GM21367 (cell line): ENCODE measurements around the gene IGSF9.

ENCODE experiments used
- ATAC-seq: cut with Tn5 transposase; IDR thresholded peaks from one replicate; pipeline ENCODE4 v1.9.1; 2021; ENCODE audit not compliant: unreplicated experiment

The IGSF9 gene

DNA sequence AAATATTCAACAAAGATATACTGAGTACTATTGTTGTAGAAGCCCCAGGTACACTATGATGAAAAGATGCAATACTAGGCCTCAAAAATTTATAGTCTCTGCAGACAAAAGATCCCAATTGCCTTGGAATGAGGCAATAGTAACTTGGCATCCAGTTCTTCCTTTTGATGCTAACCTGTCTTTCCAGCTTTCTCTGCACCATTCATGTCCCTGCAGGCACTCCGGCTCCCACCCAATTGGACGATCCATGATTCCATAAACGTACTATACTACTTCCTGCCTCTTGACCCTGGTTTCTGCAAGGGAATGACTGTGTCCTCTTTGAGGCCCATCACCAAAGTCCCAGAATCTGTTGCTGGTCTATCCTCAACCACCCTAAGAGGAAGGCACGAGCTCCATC is 12.1 kb downstream of the IGSF9 start:
- no peak for ATAC-seq

DNA sequence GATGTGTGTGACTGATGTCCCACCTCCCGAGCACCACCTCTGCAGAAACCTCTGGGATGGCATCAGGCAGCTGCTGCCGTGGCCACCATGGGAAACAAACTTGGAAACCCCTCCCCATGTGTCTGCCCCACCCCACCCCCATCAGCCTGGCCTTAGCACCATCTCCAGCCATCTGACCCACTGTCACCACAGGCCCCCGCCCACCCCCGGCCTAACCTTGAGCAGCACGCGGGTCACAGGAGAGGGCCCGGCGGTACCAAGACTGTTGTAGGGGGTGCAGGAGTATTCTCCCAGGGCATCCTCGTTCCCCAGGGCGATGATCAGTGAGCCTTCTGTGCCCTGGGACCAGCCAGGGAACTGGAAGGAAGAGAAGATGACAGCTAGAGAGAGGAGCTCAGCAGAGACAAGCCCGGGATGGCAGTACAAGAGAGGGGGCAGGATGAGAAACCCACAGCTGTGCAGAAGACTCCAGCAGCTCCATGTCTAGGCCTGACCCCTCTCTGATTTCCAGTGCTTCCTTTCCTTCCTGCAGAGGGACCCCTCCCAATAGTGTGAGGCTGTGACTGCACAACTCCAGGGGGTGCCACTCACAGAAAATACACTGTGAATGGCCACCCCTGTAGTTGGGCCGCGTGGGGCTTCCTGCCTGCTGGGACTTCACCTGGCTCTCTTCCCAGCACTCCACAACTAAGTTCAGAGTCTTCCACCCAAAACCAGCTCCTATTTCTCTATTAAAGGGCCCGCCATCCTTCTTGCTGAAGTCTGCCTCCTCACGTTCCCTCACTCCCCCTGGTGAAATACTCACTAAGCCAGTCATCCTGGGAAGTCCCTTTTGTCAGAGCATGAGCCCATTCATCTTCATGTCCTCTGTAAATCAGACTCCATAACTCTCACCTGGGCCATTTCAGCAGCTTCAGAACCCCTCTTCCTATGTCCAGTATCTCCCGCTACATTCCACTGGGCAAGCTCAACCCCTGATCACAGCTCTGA is 12.8 kb downstream of the IGSF9 start:
- ATAC-seq = no peak

DNA sequence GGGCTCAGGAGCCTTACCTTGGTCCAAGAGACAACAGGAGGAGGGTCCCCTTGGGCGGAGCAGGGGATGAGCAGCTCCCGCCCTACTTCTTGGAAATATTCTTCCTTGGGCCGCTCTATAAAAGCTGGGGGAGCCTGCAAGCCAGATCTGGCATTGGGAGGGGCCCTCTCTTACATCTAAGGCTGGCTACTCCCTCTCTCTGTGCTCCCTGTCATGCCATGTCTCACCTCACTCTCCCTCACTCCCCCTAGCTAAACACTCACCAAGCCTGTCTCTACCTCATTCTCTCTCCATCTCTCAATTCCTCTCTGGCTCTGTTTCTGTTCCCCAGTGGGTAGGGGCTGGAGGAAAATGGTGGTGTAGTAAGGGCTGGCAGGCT is 13.6 kb downstream of the IGSF9 start:
- no peak for ATAC-seq

DNA sequence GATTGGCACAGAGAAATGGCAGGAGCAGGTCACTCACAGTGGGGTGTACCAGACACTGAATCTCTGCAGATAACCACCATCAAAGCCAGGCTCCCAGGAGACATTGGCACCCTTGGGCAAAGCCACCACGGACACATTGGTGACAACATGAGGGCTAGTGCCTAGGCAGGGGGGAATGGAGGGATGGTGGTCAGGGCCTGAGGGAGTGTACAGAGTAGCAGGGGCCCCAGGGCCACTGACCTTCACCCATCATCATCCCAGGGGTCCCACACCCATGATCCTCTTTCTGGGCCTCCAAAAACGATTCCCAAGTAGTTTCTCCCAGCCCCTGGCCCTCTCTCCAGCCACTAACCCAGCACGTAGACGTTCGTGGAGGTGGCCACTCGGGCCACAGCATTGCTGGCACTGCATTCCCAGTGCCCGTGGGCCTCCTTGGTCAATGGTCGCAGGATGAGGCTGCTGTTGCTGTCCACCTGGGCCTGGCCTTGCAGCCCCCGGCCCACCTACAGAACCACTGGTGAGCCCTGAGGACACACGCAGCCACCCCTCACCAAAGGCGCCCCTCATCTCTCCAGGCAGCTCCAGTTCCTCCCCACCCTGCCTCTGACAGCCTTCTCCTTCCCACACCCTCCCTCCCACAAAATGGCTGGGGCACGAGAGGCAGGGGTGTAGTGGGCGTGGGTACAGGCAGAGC is 14.2 kb downstream of the IGSF9 start:
- no peak for ATAC-seq

DNA sequence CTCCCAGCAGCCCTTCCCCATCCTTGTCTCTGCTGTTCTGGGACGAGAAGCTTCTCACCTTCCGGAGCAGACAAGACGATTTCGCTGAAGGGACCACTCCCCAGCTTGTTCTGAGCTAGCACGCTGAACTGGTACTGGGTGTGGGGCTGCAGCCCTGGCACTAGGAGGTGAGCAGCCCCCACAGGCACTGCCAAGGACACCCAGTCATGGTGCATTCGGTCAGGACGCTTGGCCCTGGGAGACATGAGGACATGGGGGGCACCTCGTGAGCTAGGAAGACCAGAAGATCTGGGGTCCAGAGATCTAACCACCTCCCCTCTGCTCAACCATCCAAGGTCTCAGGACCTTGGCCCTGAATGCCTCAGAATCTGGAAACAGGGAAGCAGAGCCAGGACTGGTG is 14.8 kb downstream of the IGSF9 start:
- ATAC-seq = no peak

DNA sequence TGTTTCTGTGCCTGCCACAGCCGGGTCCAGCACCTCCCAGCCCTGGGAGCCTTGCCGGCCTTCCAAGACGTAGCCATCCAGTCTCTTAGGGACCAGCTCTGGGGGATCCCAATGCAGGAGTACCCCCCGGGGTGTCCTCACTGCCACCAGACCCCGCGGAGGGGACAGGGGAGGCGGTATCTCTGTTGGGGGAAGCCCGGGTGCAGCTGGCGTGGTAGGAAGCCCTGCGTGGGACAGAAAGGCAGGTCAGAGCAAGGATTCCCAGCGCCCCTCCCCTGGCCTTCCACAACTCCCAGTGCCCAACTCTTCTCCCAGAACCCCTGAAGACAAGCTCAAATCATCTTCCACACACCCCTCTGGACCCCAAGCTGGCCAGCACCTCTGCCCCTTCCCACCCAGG is 15.2 kb downstream of the IGSF9 start:
- no peak for ATAC-seq

DNA sequence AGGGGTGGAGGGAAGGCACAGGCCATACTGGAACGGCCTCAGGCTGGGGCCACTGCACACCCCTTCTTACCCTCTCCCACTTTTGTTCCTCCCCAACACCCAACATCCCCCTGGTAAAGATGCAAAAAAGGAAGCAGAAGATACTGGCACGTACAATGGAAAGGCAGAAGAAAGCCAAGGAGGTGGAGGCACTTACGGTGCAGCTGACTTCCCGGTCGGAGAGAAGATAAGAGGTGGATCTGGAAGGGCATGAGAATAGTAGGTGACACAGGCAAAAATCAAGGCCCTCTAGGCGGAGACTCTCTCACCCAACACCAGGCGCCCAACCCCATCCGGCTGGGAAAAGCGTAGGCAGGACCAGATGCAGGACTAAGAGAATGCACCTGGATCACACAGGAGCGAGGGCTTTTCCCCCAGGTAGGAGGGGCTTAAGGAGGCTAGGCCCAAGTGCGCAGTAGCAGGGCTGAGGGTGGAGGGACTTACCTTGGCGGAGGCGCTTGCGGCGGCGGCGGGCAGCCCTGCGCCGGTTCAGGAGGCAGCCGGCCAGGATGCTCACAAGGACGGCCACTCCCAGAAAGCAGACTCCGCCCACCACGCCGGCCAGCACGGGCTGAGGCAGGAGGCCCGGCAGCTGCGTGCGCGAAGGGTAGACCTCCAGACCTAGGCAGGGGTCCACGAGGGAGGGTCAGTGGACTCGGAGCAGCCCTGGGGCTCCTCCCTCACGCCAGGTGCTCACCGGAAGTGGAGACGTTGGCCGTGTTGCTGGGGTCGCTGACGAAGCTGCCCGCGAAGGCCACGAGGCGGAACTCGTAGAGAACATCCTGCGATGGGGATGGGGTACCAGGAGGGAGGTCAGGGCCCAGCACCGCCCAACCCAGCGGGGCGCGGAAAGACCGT is 16.0 kb downstream of the IGSF9 start:
- no peak for ATAC-seq

DNA sequence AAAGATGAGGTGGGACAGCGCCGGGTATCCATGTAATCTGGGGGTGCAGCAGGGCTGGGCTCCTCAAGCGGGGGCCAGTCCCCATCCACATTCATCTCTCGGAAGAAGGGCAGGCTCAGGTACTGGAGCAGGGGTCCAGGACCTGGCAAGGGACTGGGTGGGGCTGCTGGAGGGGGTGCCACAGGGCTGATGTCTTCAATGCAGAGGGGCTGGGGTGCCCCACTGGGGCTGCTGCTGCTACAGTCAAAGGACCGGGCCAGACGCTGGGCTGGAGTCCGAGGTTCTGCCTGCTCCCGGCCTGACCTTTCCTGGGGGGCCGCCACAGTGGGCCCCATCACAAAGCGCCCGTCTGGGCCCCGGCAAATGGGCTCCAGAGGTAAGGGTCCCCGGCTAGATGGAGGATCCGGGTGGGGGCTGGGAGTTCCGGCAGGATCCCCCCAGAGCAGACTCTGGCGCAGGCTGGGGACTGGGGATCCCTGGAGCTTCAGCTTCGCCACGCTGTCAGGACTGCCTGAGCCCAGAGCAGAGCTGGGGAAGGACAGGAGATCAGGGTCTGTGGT is 16.8 kb downstream of the IGSF9 start:
- no peak for ATAC-seq

DNA sequence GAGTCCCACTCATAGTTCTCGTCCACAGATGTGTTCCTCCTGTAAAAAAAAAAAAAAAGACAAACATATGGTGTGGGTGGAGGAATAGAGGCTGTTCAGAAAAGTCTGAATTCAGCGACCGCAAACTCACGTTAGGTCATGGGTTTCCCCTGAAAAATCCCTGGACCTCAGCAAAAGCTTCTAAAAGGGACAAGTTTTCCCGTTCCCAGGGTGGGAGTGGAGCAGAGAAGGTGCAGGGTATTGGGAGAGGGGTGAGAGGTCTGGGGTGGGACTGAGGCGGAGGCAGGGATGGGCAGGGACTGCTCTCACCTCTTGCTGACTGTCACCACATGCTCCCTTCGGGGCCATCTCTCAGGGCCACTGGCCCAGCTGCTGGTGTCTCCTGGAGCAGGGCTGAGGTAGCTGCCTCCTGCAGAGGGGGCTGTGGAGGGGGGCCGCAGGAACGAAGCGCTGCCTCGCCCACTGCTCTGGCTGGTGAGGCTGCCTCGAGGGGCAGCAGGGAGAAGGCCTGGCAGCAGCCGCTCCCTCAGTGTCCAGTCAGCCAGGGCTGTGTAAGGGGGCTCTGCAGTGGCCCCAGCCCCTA is 17.5 kb downstream of the IGSF9 start:
- no peak for ATAC-seq

DNA sequence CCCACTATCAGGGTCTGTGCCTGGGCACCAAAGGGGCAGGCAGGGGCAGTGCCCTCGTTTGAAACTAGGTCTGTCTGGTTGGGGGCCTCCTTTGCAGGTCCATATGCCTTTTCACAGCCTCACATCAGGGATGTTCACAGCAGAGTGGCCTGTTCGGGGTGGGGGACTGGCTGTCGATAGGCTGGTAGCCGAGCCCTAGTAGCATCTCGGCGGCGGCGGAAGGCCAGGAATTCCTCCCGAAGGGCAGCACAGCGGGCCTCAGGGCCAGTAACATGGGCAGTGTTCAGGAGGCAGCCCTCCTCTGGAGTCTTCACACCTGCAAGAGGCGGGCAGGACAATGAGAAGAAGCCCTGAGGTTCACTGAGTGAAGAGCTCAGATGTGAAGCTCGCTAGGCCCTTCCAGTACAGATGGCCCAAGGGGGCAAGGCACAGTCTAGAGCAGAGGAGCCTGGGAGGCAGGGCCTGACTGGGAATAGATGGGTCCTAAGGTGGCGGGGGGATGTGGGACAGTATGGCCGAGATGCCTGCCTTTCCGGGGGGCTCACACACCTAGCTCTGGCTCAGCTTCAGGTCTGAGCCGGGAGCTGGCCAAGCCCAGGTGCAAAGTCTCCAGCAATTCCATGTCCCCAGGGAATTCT is 18.1 kb downstream of the IGSF9 start:
- ATAC-seq = no peak

DNA sequence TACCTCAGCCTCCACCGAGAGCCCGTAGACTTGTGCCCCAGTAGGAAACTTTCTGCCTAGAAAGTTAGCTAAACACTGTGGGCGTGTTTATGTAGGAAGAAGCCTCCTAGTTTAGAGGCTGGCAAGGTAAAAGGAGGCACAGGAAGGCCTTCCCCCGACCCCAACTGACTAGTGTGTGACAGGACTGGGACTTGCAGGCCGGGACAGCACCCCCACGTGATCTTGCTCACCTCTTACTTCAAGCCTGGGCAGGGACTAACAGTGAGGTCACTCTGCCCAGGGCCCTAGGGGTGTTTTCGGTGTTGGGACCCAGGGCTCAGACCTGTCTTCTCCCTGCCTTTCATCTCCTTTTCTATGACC is 19.7 kb downstream of the IGSF9 start:
- ATAC-seq = no peak

DNA sequence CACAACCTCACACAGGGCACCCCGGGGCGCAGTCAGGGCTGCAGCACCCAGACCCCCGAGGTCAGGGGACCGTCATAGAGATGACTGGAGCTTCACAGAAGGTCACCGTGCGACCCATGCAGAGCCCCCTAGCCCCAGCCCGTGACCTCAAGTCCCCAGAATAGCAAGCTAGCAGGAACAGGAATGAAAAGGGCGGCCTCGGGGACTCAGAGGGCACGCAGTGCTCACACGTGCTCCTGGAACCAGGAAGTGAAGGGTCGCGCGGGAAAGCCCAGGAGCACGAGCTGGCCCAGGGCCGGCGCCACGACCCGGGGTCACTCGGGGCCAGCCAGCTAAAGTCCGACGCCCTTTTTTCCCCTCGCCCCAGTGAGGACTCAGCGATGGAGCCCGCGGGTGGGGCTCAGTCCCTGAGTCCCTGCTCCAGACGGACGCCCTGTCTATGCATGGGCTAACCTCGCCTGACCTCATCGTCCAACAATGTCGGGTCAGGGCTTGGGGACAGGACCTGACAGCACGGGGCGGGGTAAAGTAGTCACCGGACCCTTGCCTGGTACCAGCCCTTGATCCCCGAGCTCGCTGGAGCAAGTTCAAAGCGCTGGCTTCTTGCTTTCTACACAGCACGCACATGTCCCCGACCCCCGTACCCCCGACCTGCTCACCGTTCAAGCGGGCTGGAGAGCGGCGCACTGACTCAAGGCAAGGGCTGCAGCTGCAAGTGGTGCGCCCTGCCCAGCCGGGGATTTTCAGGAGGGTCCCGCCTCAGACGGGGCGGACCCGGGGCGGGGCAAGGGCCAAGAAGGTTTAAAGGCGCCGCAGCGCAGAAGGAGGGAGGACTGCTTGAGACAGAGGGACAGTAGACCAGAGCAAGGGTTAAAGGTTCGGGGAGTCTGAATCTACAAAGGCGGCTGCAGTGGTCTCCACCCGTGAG is 20.4 kb downstream of the IGSF9 start, which contains the start of gene TAGLN2:
TSS of gene TAGLN2 (minus strand) at position 717 of the 928 bp plus-strand sequence. CDS start 4,998 bp downstream, outside the sequence.
- peak; percentile 64 for ATAC-seq

DNA sequence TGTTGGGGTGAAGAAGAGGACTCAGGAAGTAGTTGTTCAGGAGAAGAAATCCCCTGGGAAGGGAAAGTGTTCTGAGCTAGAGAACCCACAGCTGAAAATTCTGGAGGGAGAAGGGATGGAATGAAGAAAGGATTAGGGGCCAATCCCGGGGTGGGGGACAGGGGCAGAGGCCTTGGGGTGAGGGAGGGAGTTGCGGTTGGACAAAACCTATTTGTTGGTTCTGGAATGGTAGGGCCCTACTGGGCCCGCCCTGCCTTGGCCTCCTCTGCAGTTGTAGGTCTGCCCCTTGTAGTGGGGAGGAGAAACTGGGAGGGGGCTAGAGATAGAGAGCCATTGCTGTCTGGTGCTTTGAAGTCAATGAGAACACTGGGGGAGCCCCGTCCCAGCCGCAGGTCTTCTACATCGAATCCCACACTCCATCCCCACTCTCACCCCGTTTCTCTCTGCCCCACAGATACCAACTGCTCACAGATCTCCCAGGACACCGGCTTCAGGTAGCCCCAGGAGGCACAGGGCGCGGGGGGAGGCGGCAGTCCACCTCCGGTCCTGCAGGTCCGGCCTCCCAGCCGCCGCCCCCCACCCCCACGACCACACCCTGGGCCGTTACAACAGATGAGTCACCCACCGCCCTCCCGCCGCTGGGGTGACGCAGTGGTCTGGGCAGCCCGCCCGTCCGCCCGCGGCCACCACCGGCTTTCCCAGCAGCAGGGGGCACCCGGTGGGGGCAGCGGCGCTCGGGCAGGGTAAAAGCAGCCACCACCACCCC is 21.2 kb downstream of the IGSF9 start:
- ATAC-seq = no peak

DNA sequence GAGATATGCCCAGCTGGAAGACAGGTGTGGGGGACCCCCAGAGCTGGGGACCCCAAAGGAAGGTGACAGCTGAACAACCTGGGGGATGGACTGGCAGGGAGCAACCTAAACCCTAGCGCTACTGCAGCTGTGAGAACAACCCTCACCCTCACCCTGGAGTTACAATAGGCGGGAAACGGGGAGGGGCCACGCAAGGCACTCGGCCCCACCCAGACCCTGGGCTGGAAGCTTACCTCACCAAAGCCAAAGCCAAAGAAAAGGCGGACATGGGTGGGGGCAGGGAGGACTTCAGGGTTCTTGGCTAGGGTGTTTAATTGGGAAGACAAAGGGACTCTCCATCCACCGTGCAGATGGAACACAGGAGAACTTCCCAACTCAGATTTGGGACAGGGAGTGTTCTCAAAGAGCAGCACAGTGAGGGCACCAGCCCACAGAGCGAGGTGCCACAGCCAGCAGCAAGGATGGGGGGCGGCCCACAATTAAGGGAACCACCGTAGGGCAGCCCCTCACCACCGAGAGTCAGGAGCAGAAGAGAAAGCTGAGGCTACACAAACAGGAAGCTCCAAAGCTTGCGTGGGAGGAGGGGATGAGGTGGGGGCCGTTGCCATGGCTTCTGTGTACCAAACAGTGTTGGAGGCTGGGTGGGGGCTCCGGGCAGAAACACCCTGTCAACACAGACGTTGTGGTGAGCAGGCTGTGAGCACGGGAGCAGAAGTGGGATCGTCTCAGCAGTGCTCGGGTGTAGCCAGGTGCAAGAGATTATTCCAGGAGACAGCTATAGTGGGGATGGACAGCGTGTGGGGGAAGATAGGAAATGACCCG is 22.0 kb downstream of the IGSF9 start:
- peak; percentile 22 for ATAC-seq

DNA sequence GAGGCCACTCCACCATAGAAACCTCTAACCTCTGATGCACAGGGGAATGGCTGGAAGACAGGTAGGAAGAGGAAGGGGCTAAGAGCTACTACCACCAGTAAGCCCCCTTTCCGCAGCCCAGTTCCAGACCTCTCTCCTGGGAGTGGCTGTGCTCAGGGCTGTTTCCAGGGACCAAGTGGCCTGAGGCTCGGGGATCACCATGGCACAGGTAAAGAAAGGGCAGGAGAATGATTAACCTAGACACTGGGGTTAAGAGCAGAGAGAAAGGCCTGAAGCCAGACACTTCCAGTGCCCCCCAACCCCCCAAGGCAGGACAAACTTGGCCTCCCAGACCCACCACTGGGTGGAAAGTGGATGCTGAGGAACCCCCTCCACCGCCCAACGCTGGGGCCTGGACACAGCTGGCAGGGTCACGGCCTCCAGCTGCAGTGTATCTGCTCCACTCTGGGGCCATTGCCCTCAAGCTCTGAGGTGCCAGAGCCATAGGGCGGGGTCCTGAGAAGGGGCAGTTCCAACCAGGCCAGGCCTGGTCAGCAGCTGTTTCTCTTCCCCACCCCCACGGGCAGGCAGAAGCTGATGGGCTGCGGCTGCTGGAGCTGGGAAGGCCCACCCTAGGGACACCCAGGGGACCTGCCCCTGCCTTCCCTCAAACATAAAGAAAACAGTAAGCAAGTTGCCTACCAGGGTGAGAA is 22.8 kb downstream of the IGSF9 start:
- no peak for ATAC-seq

DNA sequence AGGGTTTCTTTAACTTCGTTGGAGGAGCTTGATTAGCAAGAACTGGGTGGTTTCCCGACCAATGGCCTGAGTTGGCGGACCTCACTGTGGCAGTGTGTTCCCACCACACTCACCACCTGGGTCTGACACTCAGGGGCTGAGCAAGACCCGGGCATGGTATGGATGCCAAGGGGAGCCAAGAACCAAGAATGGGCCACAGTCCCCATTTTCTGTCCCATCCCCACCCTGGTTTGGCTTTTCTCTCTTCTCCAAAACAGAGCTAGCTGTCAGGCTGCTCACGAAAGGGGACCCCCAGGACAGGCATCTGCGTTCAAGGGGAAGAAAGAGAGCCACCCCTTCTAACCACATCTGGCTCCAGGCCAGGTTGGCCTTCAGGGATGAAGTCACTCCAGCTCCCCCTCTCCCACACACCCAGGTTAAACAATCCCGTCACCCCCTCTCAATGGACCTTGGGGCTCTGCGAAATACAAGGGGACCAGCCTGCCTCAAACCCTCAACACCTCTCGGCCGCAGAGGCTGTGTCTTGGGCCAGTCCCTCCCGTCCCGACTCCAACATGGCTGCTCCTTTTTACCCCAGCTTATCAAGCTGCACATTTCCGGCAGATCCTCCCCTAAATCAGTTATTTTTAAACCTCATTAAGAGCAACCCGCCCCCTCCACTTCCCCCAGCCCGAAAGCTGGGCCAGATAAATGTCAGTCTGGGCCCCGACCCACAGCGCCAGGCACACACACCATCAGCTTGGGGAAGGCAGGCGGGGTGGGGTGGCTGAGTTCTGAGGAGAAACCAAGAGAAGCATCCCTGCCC is 23.5 kb downstream of the IGSF9 start:
- no peak for ATAC-seq
